RKO (cell line): ENCODE measurements around the gene RTP2.
A peak's percentile ranks its signal among the peaks of the same experiment; 100 is the strongest.

Experiments
- DNase-seq: peaks from one replicate; pipeline ENCODE4 v3.0.0-alpha.2; 2016; ENCODE audit warnings: low spot score

The RTP2 gene

GRCh38 chr3:187738331-187739093, 36.2 kb upstream of the RTP2 start:
- peak; percentile 95 for DNase-seq

- DNase-seq = no peak
Observed at GRCh38 chr3:187738071-187738330, 35.6 kb upstream of the RTP2 start.

DNA sequence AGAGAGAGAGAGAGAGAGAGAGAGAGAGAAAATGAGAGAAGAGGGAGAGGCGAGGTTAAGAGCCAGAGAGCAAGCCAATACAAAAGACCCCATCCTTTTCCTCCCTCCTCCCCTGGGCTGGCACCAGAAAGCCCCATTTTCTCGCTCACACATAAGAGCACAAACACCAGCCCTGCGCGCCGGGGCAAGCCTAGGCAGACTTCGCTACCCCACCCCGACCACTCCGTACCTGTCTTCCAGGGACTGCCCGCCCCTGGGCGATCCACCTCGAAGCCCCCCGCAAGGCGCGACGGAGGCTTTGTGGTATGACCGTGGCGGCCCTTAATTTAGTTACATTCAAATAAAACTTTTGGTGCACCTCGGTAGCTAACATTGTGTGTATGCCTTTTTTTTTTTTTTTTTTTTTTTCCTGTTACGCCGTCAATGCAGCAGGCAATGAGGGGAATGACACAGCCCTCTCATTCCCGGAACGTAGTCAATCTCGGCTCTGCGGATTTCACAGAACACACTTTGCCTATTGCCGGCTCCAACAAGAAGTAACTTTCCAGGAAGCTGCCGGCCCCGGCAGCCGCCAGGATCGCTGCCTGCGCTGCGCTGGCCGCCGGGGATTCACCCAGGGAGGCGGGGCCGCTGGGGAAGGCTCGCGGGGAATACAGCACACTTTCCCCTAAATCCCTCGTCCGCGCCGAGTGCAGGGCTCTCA, 35.2 kb upstream of the RTP2 start:
- peak; percentile 73 for DNase-seq

GRCh38 chr3:187737006-187737367, 34.6 kb upstream of the RTP2 start:
- no peak for DNase-seq

DNA sequence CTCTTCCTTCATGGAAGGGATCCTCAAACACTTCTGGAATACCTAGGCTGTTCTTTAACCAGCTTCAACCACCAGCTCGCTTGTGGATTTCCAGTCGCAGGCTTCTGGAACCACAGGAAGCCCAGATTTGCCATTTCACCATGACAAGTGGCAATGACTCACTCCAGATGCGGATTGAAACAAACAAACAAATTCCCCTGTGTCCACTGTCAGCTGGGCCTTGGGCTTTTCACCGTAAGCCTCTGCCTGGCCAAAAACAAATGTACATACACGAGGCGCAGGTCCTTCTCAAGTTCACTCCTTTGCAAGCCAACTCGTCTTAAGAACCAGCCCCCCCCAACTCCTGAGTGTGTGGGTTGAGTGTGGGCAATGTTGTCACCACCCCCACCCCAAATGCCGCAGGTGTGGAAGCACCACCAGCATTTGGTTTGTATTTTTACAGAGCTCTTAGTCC, 34.1 kb upstream of the RTP2 start:
- peak; percentile 26 for DNase-seq

GRCh38 chr3:187735837-187736236, 33.5 kb upstream of the RTP2 start:
- no peak for DNase-seq

DNA sequence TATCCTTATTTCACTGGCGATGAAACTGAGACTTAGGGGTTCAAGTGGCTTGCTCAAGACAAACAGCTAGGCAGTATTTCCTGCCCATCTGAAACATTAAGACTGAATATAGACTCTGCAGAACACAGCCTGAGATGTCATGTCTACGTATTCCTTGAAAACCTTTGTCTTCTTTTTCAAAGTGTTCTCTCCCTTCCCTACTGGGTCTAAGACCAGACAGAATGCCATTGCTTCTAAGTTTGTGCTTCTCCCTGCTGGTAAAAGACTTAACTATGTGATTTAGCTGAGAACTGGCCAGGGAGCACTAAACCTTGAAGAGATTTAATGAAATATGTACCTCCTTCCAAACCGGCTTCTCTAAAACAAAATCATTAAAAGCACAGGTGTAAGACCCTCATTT, 33.0 kb upstream of the RTP2 start:
- no peak for DNase-seq

DNA sequence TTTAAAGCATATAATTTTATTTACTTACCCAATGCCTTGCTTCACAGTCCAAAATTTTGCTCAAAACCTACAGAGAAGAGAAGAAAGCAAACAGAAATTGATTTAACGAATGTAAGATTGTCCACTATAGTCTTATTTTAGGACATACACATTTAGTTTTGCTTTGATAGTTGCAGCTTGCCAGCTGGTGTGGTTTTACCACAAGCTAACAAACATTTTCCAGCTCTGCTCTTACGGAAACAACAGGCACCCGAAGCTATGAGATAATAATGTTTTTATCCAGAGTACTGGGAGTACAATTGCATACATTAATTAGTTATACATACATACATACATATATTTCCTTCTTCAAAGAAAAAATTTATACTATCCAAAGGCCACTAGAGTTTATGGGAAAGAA, 32.5 kb upstream of the RTP2 start:
- DNase-seq = no peak

- no peak for DNase-seq
Observed at GRCh38 chr3:187733371-187733770, 31.0 kb upstream of the RTP2 start.

DNA sequence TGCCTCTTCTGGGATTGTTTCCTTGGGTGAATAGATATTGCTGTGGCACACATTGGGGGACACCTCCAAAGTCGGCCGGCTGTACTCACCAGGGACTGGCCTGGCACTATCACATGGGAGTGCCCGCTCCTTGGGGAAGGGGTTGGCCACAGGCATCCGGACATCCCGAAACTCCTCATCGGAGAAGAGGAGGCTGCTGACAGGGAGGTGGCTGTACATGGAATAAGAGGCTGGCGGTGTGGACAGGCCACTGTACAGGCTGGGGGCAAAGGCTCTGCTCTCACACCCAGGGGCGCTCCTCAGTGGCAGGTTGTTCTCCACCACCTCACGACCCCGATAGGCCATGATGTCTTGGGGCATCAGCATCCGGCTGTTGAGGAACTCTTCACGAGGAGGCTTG, 27.2 kb upstream of the RTP2 start:
- DNase-seq = no peak

- no peak for DNase-seq
Observed at GRCh38 chr3:187728940-187729583, 26.7 kb upstream of the RTP2 start.

DNA sequence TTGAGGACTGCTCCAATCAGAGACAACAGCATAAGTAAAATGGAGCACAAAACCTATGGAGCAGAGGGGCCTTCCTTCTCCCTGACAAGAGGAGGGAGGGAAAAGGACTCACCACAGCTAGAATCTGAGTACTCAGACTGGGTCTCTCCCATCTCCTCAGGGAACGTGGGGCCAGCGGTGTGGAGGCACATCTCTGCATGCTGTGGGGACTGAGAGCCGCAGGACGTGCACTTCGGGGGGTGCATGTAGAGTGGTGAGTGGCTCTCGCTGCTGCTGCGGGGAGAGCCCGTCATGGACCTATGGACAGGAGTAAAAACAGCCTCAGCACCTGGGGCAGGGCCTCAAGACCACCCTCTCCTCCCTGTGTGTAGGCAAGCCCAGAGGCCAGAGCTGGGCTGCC, 25.9 kb upstream of the RTP2 start:
- DNase-seq = no peak

DNA sequence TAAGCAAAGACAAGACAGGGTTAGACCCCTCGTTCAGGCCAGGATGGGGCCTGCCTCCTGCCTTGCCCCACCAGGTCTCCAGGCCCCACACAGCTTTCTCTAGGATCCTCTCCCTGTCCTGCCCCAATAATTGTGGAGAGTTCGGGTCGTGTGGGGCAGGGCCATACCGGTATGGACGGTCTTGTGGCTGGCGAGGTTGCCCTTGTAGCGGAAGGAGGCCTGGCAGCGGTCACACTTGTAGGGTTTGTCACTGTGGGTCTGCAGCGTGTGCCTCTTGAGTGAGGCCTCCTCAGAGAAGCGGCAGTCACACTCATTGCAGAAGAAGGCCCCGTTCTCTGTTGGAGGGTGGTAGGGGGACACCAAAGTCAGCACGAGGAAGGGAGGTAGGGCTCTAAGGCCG, 24.2 kb upstream of the RTP2 start:
- DNase-seq = no peak

DNA sequence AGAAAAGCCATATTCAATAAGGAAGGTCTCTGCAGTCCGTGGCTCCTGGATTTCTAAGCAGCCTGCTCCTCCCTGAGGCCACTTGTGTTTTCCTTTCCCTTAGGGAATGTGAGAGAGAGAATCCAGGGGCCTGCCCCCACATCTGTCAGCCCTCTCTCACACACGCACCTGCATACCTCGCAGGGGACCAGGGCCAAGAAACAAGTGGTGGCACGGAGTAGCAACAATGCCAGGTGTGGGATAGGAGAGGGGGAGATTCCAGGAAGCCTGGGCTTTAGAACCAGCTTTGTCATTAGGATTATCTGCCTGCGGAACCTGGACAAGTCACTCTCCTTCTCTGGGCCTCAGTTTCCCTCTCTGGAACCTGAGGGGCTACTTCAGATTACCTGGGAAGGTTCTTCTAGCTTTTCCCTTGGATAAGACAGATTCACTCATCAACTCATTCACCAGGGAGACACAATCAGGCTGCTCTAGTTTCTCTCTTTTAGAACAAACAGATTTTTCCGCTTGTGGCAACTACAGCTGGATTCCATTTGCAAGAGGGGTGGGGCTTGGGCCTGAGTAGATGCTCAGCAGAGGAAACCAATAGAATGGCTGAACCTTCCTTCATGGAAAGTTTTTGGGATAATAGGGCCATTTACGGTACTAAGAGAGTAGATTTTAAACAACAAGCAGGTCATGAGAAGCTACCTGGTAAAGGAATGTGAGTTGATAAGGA, 23.5 kb upstream of the RTP2 start:
- no peak for DNase-seq

GRCh38 chr3:187725224-187725623, 22.9 kb upstream of the RTP2 start:
- DNase-seq = no peak

DNA sequence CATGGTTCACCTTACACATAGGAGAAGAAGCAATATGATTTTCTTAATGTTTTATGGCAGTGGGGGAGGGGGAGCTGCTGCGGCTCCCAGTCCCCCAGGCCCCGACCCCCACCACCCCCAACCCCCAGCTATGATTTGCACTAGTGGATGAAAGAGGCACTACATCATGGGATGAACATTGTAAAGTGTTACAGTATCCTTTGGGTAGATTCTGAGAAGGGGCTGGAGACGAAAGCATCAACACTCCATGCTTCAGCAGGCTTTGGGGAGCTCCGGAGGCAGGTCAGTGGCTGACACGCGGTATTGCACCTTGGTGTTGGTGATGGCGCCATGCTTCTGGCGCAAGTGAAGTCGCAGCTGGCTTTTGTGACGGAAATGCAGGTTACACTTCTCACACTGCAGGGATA, 19.9 kb upstream of the RTP2 start:
- no peak for DNase-seq

DNA sequence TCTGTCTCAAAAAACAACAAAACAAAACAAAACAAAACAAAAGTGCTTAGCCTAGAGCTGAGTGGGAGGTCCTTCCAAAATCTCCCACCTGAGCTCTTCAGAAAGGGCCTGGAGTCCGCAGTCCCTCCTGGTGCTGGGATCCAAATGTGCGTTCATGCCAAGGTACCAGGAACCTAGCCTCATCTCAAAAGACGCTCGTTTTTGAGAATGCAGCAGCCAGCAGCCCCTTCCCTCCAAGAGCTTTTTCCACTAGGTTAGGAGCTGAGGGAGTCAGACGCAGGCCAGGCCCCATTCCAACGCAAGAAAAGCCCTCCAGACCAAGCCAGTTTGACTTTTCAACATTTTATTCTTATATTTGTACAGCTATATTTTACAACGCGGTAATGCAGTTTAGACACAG, 18.7 kb upstream of the RTP2 start:
- no peak for DNase-seq

DNA sequence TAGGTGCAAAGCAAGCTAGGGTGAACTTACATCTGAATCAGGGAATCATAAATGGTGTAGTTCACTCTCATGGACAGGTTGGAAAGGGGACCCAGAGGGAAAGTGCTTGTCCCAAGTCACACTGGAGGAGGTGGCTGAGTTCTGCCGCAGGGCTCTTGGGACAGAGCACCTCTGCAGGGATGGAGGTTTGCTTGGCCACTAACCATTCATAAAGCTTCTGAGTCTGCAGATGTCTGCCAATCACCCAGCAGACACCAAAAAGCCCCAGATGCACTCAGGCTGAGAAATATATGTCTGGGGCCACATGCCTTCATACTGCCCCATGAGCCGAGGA, 17.9 kb upstream of the RTP2 start:
- no peak for DNase-seq

- DNase-seq = no peak
Observed at GRCh38 chr3:187719628-187720336, 17.4 kb upstream of the RTP2 start.

- no peak for DNase-seq
Observed at GRCh38 chr3:187718802-187719201, 16.4 kb upstream of the RTP2 start.

GRCh38 chr3:187717572-187717971, 15.2 kb upstream of the RTP2 start:
- no peak for DNase-seq

GRCh38 chr3:187714404-187714979, 12.1 kb upstream of the RTP2 start:
- DNase-seq = peak; percentile 72
